GM18858 (cell line): ENCODE results near the gene HOXA6.

Experiments
- ATAC-seq: cut with Tn5 transposase; IDR thresholded peaks from one replicate; pipeline ENCODE4 v1.9.1; 2021; ENCODE audit not compliant: unreplicated experiment

Gene HOXA6

DNA sequence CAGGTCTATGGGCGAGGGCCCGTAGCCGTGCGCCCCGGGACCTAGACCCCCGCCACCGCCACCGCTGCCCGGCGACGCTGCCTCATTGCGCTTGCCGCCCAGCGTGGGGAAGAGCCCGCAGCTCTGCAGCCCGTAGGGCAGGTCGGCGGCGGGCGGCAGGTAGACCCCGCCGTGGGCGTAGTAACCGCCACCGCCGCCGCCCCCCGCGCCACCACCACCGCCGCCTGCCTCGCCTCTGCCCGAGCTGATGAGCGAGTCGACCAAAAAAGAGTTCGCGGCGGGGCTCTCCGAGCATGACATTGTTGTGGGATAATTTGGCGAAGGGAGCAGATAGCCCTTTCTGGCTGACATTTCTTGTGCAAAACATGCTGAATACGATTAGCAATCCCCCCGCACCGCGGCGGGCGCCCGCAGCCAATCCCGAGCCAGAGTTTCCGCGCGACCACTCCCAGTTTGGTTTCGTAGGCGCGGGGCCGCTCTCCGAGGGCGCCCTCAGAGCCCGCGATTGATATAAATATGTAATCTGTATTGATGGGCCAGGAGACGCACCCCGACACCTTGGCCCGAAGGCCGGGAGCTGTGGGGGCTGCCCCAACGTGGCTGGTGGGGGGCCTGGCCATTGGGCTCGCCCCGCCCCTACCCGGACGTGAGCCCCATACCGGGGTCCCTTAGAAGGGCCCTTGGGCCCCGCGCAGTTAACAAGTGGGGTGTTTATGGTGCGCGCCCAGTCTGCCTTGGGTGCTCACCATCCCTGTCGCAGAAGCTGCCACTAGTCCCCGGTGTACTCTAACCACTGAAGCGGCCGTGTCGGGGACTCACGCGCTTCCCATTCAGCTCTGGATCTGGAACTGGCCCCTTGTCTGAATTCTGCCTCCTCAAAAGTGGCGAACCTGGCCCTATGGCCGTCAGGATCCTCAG lies 26.6 kb upstream of the HOXA6 start, which contains the start of gene HOXA10:
HOXA10 (minus strand) TSS at position 365 of the 918 bp plus-strand sequence; CDS start at position 351, 14 bp downstream.
- no peak for ATAC-seq

DNA sequence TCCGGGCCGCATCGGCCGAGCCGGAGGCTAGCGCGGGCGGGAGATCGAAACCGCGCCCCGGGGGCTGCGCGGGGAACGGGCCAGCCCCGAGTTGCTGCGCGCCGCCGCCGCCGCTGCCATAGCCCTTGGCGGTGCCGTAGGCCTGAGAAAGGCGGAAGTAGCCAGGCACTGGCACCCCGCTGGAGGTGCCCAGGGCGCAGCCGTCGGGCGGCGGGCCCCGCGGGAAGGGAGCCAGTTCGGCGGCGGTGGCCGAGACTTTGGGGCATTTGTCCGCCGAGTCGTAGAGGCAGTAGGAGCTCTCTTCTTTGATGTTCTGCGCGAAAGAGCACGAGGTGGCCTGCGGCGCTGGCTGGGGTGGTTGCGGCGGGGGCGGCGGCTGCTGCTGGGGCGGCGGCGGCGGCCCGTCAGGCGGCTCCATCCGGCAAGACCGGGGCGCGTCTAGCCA lies 26.0 kb upstream of the HOXA6 start:
- no peak for ATAC-seq

DNA sequence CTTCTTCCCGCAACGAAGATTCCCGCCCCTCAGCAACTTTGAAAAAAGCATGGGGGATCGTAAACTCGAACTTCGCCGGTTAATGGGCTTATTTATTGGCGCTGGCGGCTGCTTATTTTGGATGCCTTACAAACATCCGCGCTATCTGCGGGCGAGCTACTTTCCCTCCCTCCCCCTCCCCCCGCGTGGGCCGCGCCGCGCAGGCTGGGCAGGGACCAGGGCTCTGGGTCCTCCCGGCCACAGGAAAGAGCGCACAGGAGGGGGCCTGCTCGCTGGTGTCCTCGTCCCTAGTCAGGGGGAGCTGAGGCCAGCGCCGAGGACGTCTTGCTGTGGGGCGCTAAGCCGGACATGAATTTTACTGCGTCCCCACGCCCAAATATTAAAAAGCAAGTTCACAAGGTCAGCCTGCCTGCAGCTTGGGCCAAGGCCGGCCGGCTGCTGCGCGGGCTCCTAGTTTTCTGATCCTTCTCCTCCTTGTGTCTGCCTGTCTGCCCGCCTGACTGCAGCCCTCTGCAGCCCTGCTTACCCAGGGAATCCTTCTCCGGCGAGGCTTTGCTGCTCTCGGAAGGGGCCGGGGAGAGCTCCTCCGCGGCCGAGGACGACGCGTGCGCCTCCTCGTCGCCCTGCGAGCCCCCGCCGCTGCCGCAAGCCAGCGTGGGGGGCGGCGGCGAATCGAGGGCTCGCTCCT lies 25.4 kb upstream of the HOXA6 start:
- no peak for ATAC-seq

DNA sequence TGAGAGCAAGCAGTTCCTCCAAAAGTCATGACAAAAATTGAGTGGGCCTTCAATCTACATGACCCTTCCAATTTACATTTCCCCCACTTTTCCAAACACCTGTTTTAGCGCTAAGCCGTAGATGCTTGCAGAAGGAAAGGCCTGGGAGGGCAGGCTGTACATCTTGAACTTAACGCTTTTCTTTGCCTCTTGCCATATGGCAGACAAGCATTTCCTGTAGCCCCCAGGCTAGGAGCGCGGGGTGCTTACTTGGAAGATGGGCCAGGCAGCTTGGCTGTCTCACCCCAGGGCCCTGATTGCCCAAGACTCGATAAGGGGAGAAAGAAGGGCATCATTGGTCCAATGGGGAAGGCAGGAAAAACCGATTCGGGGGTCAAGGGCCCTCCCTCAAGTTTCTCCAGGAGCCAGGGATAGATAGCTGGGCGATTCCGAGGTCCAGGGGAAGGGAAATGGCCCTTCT lies 24.8 kb upstream of the HOXA6 start:
- no peak for ATAC-seq

DNA sequence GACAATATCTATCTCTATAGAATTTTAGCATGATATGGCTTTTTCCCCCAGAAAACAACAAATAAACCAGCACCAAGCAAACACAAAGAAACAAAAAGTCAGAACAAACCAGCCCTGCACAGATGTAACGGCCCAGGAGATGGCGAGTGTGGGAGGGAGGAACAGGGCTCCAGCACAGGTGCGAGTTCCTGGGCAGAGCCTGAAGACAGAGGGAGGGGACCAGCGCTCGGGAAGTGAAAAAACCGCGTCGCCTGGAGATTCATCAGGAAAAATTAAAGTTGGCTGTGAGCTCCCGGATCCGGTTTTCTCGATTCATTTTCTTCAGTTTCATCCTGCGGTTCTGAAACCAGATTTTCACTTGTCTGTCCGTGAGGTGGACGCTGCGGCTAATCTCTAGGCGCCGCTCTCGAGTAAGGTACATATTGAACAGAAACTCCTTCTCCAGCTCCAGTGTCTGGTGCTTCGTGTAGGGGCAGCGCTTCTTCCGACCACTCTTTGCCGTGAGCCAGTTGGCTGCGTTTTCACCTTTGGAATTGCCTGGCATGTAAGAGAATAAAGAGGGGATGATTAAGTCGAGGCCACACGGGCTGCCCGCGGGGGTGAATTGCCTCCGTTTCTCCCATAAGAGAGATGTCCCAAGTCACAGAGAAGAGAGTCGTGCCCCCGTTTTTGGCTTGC lies 24.2 kb upstream of the HOXA6 start:
- no peak for ATAC-seq

DNA sequence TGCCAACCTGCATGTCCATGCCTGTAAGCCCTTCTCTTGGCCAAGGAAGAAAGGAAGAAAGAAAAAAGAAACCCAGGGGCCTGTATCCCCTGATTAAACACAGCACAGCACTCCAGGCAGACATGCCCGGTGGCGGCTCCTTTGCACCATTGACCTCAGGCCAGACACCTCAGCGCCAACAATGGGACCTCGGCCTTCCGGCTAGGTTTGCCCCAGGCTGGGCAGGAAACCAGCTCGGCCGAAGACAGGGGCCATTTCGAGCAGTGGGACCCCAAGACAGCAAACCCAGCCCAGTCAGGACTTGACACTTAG lies 23.7 kb upstream of the HOXA6 start:
- no peak for ATAC-seq

DNA sequence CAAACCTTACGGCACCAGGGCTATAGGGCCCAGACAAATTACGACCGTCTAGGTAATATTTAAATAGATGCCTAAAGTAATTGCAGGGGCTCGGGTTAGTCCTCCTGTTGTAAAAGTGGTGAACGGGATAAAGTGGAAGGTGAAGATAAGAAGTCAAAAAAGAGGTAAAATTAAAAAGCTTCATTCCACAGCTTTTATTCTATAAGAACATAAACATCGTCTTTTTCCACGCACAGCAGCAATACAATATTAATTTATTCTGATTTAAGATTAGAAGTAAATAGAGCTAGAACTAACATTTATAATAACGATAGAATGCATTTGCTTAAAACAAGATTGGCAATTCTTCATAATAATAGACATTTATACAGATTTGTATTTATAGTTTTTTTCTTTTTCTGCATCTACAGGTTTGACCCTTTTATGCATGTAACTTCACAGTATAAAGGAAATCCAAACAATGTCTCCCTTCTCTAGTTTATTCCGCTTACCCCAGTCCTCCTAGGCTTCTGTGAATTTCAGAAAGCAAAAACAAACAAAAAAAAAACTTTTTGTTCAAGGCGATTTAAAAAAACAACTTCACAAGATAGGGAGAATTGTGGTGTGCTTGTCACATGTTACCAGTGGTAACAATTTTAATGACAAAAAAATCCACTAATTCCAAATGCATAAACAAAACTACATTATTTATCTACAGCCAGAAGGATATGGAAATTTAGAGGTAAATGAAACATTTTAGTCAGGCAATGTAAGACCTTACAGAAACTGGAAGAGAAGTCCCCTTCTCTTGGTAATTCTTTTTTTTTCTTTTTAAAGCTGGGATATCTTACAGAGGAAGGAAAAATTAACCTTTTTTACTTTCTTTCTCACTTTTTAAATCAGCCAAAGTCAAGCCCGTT lies 23.1 kb upstream of the HOXA6 start:
- ATAC-seq, result no peak

DNA sequence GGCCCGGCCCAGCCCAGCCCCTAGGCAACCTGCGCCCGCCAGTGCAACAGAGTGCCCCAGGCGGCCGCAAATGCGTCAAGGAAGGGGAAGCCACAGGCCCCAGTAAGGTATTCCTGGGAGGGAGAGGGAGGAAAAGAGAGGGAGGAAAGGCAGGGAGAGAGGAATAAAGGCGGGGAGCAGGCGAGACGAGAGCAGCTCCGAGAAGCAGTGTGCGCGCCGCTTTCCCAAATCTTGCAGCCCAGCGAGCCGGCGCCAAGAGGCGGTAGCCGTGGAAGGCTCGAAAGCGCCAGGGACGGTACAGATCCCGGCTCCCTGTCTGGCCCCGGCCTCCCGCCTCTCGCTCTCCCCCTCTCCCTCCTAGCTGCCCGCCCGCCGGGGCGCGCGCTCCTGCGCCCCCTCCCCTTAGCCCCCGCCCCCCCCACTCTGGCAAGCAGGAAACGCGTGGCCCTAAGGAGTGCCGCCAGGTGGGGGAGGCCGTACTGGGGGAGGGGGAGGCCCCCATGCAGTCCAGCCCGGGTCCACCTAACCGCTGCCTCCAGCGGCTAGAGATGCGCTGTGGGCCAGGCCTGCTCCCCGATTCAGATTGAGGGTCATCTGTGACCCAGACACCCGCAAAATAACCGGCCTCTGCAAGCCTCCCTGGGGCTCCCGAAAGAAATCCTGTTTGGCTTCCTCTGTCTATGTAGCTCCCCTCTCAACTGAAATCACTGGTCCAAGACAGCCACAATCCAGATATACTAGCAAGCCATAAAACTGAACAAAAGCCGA lies 22.3 kb upstream of the HOXA6 start:
- ATAC-seq, result no peak

DNA sequence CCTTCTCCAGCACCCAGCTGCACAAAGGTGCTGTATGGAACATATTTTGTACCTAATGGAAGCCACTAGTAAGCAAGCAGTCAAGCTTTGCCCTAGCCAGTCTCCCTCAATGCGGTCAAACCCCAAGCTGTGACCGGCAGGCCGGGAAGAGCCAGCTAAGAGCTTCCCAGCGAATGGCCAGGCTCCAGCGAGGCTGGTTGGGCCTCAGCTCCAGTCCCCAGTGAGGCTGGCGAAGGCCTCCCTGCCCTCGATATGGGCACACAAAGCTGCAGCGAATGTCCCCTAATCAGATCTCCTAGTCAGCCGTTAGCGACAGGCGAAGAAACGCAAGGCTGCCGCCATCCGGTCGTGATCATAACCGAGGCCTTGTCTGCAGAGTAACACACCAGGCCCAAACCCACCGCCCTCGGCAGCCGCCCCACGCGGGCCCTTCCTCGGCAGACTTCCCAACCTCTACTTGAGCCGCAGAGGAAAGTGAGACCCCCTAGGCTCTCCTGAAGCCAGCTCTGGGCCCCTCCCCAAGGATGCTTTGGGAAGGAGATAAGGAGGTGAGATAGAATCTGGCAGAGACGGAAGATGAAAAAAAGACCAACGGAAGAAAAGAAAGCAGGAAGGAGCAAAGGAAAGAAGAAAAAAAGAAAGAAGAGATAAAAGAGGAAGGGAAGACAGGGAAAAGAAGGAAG lies 20.8 kb upstream of the HOXA6 start:
- no peak for ATAC-seq

DNA sequence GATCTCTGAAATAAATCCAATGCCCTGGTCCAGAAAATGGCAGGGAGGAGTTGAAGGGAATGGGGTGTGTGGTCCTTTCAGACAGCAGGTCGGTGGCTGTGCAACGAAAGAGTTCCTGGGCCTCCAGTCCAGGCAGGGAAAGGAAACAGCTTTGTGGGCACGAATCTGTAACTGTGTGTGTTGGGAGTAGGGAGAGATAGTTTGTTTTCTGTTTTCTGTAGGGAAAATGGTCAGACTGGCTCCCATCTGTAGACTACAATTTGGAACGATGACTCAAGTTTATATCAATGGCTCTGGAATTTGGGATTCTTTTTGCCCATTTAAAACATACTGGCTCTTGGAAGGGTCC lies 20.3 kb upstream of the HOXA6 start:
- no peak for ATAC-seq

DNA sequence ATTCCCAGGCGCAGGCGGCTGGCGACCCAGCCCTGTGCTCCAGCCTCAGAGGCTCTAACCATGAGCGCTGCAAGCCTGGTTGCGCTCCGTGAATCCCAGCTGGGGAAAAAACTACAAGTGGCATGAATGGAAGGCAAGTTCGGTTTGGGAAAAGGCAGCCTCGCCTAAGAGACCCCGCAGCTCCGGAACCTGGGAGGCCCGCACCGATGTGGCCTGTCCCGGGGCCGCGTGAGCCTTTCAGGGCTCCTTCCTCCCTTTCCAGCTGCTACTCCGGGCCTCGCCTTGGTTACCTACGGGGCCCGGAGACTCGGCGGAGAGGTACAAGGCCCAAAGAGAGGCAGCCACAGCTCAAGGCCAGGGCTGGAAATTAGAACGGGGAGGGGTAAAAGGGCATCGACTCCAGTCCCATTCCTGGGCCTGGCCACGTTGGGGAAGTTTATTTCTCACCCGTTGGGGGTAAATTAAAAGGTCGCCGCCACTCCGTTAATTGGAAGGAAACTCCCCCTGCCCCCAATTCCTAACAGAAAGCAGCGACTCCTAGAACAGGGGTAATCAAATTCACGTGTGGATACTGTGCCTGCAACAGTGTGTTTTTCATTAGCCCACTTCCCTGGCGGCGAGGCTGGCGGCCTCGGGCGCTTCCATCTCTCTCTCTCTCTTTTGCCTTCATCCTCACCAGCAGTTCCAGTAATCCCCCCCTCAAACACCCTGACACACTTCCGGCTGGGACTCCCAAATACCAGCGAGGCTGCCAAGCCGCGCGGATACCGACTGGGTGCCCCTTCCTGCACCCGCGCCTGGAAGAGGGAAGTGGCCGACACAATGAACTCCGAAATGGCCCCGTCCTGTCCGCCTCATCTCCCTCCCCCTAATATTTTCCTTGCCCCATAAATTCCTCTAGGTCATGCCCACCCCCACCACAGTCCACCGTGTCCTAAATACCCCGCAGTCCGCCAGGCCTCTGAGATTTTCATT lies 19.2 kb upstream of the HOXA6 start:
- no peak for ATAC-seq

DNA sequence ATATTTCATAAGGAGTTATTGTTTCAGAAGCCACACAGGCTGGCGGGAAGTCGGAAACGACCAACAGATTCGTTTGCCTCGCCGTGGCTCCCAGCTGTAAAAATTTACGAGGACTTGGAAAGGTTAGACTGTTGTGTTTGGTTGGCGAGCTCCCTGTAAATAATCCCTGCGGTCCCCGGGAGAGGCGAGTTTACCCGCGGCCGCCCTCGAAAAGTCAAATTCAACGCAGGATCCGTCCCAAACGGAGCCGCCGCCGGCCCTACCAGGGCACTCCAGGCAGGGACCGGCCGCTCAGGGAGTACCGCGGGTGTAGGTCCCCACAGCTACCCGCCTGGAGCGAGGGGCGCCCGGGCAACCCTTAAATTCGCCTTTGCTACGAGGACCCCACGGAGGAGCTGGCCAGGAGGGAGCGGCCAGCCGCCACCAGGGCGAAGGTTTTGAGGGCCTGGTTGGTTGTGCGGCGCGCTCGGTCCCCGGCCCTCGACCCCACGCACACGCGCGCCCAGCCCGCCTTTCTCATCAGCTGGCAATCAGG lies 18.5 kb upstream of the HOXA6 start:
- ATAC-seq, result no peak

DNA sequence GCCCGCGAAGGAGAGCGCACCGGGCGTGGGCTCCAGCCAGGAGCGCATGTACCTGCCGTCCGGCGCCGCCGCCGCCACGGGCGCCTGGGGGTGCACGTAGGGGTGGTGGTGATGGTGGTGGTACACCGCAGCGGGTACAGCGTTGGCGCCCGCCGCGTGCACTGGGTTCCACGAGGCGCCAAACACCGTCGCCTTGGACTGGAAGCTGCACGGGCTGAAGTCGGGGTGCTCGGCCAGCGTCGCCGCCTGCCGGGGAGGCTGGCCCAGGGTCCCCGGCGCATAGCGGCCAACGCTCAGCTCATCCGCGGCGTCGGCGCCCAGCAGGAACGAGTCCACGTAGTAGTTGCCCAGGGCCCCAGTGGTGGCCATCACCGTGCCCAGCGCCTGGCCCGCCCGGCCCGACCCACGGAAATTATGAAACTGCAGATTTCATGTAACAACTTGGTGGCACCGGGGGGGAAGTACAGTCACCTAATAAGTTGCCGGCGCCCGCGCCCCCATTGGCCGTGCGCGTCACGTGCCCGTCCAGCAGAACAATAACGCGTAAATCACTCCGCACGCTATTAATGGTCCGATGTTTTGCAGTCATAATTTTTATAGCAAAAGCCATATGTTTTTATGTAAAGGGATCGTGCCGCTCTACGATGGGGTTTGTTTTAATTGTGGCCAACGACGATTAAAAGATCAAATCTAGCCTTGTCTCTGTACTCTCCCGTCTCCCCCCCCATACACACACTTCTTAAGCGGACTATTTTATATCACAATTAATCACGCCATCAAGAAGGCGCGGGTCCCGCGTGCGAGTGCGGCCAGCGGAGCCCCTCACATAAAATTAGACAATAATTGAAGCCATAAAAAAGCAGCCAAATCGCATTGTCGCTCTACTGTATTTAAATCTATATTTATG lies 17.8 kb upstream of the HOXA6 start, which contains the start of gene HOXA9:
HOXA9 (minus strand) TSS at position 449 of the 907 bp plus-strand sequence; CDS start at position 369, 80 bp downstream.
- ATAC-seq, result no peak

DNA sequence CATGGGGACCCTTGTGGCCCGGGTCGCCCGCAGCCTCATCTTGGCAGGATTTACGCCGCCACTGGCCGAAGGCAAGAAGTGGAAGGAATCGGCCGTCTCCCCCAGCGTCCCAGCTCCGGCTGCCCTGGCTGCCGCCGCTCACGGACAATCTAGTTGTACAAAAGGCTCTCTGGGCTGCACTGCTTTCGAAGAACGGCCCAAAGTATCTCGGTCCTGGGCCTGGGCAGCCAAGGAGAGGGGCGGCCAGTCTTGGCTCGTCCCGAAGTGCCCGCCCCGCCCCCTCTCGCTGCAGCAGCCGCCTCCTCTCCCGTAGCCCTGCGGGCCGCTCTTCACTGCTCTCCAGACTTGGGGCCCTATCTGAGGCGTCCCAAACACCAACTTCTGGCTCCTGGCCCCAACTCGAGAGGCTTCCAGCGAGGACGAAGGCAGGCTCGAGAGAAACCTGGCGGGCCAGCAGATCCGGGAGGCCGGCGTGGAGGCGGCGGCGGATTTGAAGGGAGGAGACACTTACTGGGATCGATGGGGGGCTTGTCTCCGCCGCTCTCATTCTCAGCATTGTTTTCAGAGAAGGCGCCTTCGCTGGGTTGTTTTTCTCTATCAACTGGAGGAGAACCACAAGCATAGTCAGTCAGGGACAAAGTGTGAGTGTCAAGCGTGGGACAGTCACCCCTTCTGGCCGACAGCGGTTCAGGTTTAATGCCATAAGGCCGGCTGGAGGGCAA lies 17.0 kb upstream of the HOXA6 start:
- ATAC-seq, result no peak

DNA sequence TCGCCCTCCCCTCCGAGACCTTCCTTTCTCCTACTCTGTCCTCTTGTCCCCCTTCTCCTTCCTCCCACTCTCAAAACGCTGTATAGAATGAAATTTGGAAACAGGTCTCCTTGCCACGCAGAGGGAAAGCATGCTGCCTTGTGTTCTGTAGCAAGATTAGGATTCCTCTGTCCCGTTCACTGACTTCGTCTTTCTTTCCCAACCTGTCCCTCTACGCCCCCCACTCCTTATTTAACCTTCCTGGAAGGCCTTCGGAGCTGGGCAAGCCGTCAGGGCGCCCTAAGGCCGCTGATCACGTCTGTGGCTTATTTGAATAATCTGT lies 16.4 kb upstream of the HOXA6 start:
- ATAC-seq, result no peak

DNA sequence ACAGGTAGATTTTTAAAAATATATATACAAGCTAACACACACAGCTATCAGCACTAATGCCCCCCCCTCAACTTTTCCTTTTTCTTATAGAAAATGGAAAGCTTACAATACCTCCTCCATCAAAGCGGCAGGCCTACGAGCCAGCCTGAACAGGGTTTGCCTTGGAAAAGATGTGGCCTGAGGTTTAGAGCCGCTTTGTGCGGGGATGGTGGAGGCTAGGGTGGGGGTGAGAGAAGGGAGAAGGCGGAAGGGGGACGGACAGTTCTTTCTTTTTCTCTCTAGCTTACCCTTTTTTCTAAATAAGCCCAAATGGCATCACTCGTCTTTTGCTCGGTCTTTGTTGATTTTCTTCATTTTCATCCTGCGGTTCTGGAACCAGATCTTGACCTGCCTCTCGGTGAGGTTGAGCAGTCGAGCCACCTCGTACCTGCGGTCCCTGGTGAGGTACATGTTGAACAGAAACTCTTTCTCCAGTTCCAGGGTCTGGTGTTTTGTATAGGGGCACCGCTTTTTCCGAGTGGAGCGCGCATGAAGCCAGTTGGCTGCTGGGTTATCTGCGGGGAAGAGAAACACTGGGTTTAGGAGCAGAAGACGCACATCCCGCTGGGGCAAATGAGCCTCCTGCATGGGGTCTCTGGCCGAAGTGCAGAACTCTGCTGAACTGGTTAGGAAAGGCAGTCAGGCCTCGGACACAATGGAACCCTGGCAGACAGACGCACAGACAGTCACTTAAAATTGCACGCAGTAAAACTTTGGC lies 15.9 kb upstream of the HOXA6 start:
- ATAC-seq, result no peak
